HG02973 (cell line): ENCODE data around the gene ACOT6.
"Not testable (repeated sequence)": the region's sequence is repeated elsewhere in the genome, so short reads cannot be mapped to it uniquely, and the experiment has no call there.

Experiments
- ATAC-seq: cut with Tn5 transposase; IDR thresholded peaks from one replicate; pipeline ENCODE4 v1.9.1; 2021; ENCODE audit warnings: moderate library complexity; ENCODE audit not compliant: unreplicated experiment

Gene ACOT6

GRCh38 chr14:73612339-73613045, at the start of gene ACOT6:
Gene ACOT6, plus strand, starts transcription at chr14:73612517. Its CDS starts 55 bp downstream, at chr14:73612572.
- peak; percentile 58 for ATAC-seq

- not testable (repeated sequence) for ATAC-seq
Observed at GRCh38 chr14:73562696-73563095, 49.6 kb upstream of the ACOT6 start.

- ATAC-seq = not testable (repeated sequence)
Observed at GRCh38 chr14:73566431-73566830, 45.9 kb upstream of the ACOT6 start.

DNA sequence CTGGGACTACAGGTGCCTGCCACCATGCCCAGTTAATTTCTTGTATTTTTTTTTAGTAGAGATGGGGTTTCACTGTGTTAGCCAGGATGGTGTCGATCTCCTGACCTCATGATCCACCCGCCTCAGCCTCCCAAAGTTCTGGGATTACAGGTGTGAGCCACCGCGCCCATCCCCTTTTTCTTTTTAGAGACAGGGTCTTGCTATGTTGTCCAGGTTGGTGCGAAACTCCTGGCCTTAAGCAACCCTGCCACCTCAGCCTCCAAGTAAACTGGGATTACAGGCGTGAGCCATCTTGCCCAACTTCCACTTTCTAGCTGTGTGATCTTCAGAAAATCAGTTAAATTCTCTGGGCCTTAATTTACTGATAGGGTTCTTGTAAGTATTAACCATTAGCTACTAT, 45.4 kb upstream of the ACOT6 start:
- not testable (repeated sequence) for ATAC-seq

DNA sequence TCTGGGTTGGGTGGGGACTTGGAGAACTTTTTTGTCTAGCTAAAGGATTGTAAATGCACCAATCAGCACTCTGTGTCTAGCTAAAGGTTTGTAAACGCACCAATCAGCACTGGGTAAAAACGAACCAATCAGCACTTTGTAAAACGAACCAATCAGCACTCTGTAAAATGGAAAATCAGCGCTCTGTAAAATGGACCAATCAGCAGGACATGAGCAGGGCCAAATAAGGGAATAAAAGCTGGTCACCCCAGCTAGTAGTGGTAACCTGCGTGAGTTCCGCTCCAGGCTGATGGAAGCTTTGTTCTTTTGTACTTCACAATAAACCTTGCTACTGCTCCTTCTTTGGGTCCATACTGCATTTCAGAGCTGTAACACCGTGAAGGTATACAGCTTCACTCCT, 45.0 kb upstream of the ACOT6 start:
- no peak for ATAC-seq

- no peak for ATAC-seq
Observed at GRCh38 chr14:73567951-73568885, 44.1 kb upstream of the ACOT6 start.

- ATAC-seq = not testable (repeated sequence)
Observed at GRCh38 chr14:73568886-73569184, 43.5 kb upstream of the ACOT6 start.

- ATAC-seq = peak; percentile 70
Observed at GRCh38 chr14:73569185-73569958, 42.9 kb upstream of the ACOT6 start, which contains the start of gene ACOT2. Gene ACOT2, plus strand, starts transcription at chr14:73569213. Its CDS starts 28 bp downstream, at chr14:73569241.

DNA sequence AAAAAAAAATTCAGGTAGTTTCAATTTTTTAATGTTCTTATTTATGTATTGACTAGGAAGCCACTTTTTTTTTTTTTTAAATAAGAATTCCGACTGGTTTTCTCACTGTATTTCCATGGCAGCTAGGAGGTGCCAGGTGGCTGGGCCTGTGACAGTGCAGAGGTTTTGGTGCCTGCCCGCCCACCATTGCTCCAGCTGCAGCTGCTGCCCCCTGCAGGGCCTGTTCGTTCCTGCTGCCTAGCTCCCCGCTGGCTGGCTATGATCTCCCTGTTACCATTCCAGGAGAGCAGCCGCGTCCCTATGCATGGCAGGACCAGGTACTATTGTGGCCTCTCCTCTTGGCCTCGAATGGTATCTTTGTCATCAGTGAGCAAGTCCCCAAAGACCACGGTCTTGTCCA, 41.4 kb upstream of the ACOT6 start:
- peak; percentile 45 for ATAC-seq

GRCh38 chr14:73573034-73573433, 39.3 kb upstream of the ACOT6 start:
- not testable (repeated sequence) for ATAC-seq

DNA sequence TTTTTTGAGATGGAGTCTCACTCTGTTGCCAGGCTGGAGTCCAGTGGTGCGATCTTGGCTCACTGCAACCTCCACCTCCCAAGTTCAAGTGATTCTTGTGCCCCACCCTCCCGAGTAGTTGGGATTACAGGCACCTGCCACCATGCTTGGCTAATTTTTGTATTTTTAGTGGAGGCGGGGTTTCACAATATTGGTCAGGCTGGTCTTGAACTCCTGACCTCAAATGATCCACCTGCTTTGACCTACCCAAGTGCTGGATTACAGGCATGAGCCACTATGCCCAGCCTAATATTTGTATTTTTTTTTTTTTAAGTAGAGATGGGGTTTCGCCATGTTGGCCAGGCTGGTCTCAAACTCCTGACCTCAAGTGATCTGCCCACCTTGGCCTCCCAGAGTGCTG, 38.6 kb upstream of the ACOT6 start:
- ATAC-seq = not testable (repeated sequence)

GRCh38 chr14:73574251-73574650, 38.1 kb upstream of the ACOT6 start:
- ATAC-seq = not testable (repeated sequence)

- ATAC-seq = no peak
Observed at GRCh38 chr14:73576391-73576790, 35.9 kb upstream of the ACOT6 start.

- not testable (repeated sequence) for ATAC-seq
Observed at GRCh38 chr14:73577214-73577613, 35.1 kb upstream of the ACOT6 start.

DNA sequence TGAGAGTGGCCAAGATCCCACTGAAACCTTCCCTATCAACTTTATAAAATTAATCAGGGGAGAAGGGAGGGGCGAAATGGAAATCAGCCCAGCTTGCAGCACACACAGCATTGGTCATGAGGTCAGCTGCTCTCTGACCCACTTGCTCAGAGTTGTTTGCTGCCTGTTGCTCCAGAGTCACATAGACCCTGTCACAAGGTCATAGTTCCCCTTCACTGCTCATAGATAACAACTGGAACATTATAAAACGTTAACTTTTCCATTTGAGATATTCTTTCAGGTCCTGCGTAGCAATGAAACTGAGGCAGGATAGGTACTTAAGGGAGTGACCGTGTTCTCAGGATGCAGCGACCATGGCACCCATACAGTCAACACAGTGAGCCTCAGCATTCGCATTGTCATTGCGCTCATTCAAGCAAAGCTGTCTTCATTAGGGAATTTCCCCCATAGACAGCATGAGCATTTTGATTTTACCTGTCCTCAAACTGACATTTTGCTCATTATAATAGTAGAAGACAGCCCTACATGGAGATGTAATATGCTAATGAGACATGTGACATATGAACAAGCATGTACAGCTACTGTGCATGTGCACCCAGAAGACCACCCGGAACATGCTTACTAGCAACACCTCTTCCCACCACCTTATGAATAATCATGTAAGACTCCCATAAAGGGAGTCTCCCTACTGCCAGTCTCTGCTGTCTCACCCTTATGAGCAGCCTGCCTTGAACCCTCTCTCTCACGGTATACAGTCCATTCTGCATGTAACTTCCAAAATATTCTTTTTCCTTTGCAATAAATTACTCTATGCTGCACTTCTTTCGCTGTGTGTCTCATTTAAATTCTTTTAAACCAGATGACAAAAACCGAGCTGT, 30.0 kb upstream of the ACOT6 start:
- ATAC-seq = not testable (repeated sequence)

- no peak for ATAC-seq
Observed at GRCh38 chr14:73588695-73589094, 23.6 kb upstream of the ACOT6 start.

DNA sequence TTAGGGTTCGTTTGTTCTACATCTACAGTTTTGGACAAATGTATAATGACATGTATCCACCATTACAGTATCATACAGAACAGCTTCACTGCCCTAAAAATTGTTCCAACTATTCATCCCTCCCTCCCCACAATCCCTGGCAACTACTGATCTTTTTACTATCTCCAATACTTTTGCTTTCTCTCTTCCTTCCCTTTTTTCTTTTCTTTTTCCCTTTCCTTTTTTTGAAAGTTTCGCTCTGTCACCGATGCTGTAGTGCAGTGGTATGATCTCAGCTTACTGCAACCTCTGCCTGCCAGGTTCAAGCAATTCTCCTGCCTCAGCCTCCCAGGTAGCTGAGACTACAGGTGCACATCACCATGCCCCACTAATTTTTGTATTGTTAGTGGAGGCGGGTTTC, 23.2 kb upstream of the ACOT6 start:
- ATAC-seq = no peak

DNA sequence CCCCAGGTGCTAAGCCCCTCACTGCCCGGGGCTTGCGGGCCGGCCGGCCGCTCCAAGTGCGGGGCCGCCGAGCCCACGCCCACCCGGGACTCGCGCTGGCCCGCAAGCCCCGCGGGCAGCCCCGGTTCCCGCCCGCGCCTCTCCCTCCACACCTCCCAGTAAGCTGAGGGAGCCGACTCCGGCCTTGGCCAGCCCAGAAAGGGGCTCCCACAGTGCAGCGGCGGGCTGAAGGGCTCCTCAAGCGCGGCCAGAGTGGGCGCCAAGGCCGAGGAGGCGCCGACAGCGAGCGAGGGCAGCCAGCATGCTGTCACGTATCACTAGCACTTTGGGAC, 21.7 kb upstream of the ACOT6 start:
- ATAC-seq = not testable (repeated sequence)

DNA sequence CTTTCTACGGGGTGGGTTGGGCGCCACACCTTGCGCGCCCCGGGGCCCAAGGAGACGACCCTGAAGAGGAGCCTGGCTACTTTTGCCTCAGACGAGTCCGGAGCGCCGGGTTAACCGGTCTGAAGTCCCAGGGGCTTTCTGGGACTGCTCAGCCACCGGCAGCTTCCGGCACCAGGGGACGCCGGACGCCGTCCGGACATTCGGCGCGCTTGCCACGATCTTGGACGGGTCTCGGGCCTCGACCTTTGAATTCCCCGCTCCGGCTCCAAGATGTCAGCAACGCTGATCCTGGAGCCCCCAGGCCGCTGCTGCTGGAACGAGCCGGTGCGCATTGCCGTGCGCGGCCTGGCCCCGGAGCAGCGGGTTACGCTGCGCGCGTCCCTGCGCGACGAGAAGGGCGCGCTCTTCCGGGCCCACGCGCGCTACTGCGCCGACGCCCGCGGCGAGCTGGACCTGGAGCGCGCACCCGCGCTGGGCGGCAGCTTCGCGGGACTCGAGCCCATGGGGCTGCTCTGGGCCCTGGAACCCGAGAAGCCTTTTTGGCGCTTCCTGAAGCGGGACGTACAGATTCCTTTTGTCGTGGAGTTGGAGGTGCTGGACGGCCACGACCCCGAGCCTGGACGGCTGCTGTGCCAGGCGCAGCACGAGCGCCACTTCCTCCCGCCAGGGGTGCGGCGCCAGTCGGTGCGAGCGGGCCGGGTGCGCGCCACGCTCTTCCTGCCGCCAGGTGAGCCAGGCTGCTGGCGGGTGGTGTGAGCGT, 20.4 kb upstream of the ACOT6 start, which contains the start of gene ACOT4:
TSS of gene ACOT4 (plus strand) at position 184 of the 760 bp plus-strand sequence. CDS start at position 271, 87 bp downstream.
- no peak for ATAC-seq
